GM21447 (cell line): ENCODE measurements around the gene SDHB.

Experiments used
- ATAC-seq: cut with Tn5 transposase; IDR thresholded peaks from one replicate; pipeline ENCODE4 v1.9.1; 2021; ENCODE audit not compliant: unreplicated experiment

SDHB gene

DNA sequence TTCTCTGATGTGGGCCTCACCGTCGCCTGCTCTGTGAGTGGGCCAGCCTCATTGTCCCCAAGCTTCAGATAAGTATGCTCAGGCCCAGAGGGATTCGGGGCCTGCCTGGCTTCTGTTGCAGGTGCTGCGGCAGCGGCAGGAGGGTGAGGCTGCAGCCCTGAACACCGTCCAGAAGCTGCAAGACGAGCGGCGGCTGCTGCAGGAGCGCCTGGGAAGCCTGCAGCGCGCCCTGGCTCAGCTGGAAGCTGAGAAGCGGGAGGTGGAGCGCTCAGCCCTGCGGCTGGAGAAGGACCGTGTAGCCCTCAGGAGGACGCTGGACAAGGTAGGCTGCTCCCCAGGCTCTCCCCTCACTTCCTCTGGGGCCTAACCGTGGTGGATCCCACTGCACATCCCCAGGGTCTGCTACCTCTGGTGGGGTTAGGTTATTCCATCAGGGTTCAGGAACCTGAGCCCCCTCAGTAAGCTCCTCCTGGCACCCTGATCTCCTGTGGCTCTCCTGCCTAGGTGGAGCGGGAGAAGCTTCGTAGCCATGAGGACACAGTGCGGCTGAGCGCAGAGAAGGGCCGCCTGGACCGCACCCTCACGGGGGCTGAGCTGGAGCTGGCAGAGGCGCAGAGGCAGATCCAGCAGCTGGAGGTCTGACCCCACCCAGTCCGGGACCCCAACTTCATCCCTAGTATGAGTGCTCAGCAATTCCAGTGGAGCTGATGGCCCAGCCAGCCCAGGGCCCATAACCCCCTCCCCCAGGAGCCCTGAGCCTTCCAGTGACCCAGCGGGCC is 83.5 kb downstream of the SDHB start:
- no peak for ATAC-seq

DNA sequence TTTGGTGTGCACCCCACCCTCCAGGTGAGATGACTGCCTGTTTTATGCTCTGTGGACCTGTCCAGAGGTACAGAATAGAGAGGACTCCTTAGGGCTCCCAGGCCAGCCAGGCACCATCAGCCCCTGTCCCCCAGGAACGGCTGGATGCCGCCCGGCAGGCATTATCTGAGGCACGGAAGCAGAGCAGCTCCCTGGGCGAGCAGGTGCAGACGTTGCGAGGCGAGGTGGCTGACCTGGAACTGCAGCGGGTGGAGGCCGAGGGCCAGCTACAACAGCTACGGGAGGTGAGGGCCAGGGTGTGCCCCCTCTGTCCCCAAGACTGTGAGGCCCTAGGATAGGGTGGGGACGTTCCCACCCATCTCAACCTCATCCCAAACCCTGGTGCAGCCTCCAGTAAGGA is 84.2 kb downstream of the SDHB start:
- no peak for ATAC-seq

DNA sequence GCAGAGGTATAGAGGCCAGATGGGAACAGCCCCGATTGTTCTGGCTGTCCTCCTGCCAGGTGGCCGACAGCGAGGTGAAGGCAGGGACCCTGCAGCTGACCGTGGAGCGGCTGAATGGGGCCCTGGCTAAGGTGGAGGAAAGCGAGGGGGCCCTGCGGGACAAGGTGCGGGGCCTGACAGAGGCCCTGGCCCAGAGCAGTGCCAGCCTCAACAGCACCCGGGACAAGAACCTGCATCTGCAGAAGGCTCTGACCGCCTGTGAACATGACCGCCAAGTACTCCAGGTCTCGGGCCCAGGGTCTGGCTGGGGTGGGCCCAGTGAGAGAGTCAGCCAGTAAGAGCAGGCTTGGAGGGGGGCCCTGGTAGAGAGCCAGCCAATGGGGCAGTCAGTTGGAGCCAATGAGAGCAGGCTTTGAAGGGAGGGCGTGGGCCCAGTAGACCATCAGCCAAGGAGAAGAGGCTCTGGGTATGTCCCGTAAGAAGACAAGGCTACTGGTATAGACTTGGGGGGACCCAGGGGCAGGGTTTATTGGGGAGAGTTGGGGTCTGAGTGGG is 84.7 kb downstream of the SDHB start:
- no peak for ATAC-seq
